Gastrocnemius medialis (tissue), 4 donors: ENCODE measurements around the gene LRFN5. TPM values are rescaled to one million over a fixed set of nuclear protein-coding genes. Genes with fewer than 3 reads are reported as not detected.
"Not testable (repeated sequence)": the region's sequence is repeated elsewhere in the genome, so short reads cannot be mapped to it uniquely, and the experiment has no call there.

Experiments
- ATAC-seq, 2 donors: fragments of 150-250 bp; one replicate each; pipeline ENCODE4 v1.9.1; 2016
- DNase-seq, 2 donors: peaks; one replicate each; pipeline ENCODE4 v3.0.0-alpha.2; 2019
- H3K27ac ChIP-seq, 4 donors: fragments of 200-600 bp; sonication (generic); 1 replicate in 1 of 4; 2 replicates in 3 of 4; pipeline ENCODE4 v1.5.1; 2016 to 2018; ENCODE audit warnings: mild to moderate bottlenecking in 2 of 4, moderate library complexity in 1 of 4
- H3K27me3 ChIP-seq, 3 donors: fragments of 200-600 bp; sonication (generic) in 2 of 3; 1 replicate in 1 of 3; 2 replicates in 2 of 3; pipeline versions ENCODE4 v1.5.1 to v1.6.0; 2016 to 2019; ENCODE audit warnings: mild to moderate bottlenecking in 1 of 3, moderate library complexity in 1 of 3
- H3K36me3 ChIP-seq, 2 donors: fragments of 200-600 bp; sonication (generic) in 1 of 2; one replicate each; pipeline ENCODE4 v1.5.1; 2017 to 2018
- H3K4me1 ChIP-seq, 2 donors: fragments of 200-600 bp; sonication (generic) in 1 of 2; one replicate each; pipeline ENCODE4 v1.5.1; 2016 to 2017; ENCODE audit warnings: mild to moderate bottlenecking in 2 of 2
- H3K4me3 ChIP-seq, 4 donors: fragments of 200-600 bp; sonication (generic) in 3 of 4; 1 replicate in 1 of 4; 2 replicates in 3 of 4; pipeline ENCODE4 v1.5.1; 2016 to 2019; ENCODE audit warnings: mild to moderate bottlenecking in 2 of 4
- H3K9me3 ChIP-seq, 3 donors: fragments of 200-600 bp; sonication (generic) in 2 of 3; 1 replicate in 1 of 3; 2 replicates in 2 of 3; pipeline ENCODE4 v1.5.1; 2016 to 2019
- CTCF ChIP-seq, 5 experiments: fragments of 450-650 bp in 3 of 5; fragments of 200-600 bp in 2 of 5; sonication (generic) in 2 of 5; IDR thresholded peaks in 4 of 5; conservative IDR thresholded peaks in 1 of 5; 1 replicate in 4 of 5; 2 replicates in 1 of 5; pipeline ENCODE4 v1.5.1; 2016 to 2019; ENCODE audit warnings: antibody characterized with exemption in 5 of 5, mild to moderate bottlenecking in 3 of 5, moderate library complexity in 3 of 5
- POLR2A ChIP-seq, 2 donors: fragments of 450-650 bp; IDR thresholded peaks; one replicate each; pipeline ENCODE4 v1.6.1; 2017; ENCODE audit warnings: antibody characterized with exemption in 2 of 2, mild to moderate bottlenecking in 2 of 2, moderate library complexity in 2 of 2
- in situ Hi-C, 4 donors: fragments of 200-750 bp; cut with MboI; loops; one replicate each; pipeline versions ENCODE4 v1.15.0 to v1.8.0; 2017; ENCODE audit warnings: low sequenced_read_pairs in 4 of 4
- intact Hi-C: fragments of 100-400 bp; cut with DNase I; formaldehyde crosslinking; loops from one replicate; pipeline ENCODE4 v1.15.1; 2023; ENCODE audit warnings: low total_unique reads
- total RNA-seq, 4 donors: library from RNA; depleted of rRNA; stranded (reverse); fragments of >200 nt; gene quantifications; one replicate each; pipeline versions ENCODE4 v1.1.0 to v1.2.3, GENCODE V29; 2016

The LRFN5 gene
- total RNA-seq, 4 donors from 2014 or later = 0.22 to 0.51 (median 0.33) TPM; not detected in 1

GRCh38 chr14:41891624-41892023, 284.9 kb downstream of the LRFN5 start:
- Histone ChIP-seq H3K36me3 (no peaks in the 10 kb centered on the region), H3K4me1 (no peaks in the 10 kb centered on the region), H3K27ac (no peak overlapping the region), H3K27me3 (no peaks in the 10 kb centered on the region), H3K9me3 (no peaks in the 10 kb centered on the region), H3K4me3 (no peak overlapping the region)
- ATAC-seq (no peak), DNase-seq (no peak)
- no peak for TF ChIP-seq CTCF (IDR thresholded peaks at IDR 0.05 in 4 of 5, conservative IDR thresholded peaks at IDR 0.05 in 1 of 5)
- TF ChIP-seq POLR2A (IDR thresholded peaks at IDR 0.05) = no peak
- intact Hi-C loops (no loop called here), in situ Hi-C loops (no loop called here)

- no peak for ATAC-seq
- Histone ChIP-seq H3K4me3 (no peak overlapping the region), H3K27ac (no peak overlapping the region), H3K27me3 (no peaks in the 10 kb centered on the region), H3K4me1 (no peaks in the 10 kb centered on the region), H3K36me3 (no peaks in the 10 kb centered on the region), H3K9me3 (no peaks in the 10 kb centered on the region)
- in situ Hi-C loops (no loop called here), intact Hi-C loops (no loop called here)
- no peak for DNase-seq
- TF ChIP-seq POLR2A (IDR thresholded peaks at IDR 0.05) (no peak), CTCF (IDR thresholded peaks at IDR 0.05 in 4 of 5, conservative IDR thresholded peaks at IDR 0.05 in 1 of 5) (no peak)
These were observed 292.7 kb downstream of the LRFN5 start for GRCh38 chr14:41899416-41899815.

- Histone ChIP-seq H3K9me3 (no peaks in the 10 kb centered on the region), H3K4me3 (no peak overlapping the region), H3K36me3 (no peaks in the 10 kb centered on the region), H3K27me3 (no peaks in the 10 kb centered on the region), H3K27ac (no peak overlapping the region), H3K4me1 (no peaks in the 10 kb centered on the region)
- in situ Hi-C loops (no loop called here), intact Hi-C loops (no loop called here)
- ATAC-seq (no peak), DNase-seq (no peak)
- no peak for TF ChIP-seq POLR2A (IDR thresholded peaks at IDR 0.05)
- TF ChIP-seq CTCF (IDR thresholded peaks at IDR 0.05 in 4 of 5, conservative IDR thresholded peaks at IDR 0.05 in 1 of 5) = no peak
These were observed 294.0 kb downstream of the LRFN5 start for GRCh38 chr14:41900644-41901043.

- H3K27me3 ChIP-seq = no peaks in the 10 kb centered on the region
- no peak overlapping the region for H3K27ac ChIP-seq
- H3K9me3 ChIP-seq = no peaks in the 10 kb centered on the region
- ATAC-seq = no peak
- no peak for DNase-seq
- intact Hi-C loops (no loop called here), in situ Hi-C loops (no loop called here)
- no peaks in the 10 kb centered on the region for H3K36me3 ChIP-seq
- H3K4me1 ChIP-seq = no peaks in the 10 kb centered on the region
- H3K4me3 ChIP-seq = no peak overlapping the region
- TF ChIP-seq POLR2A (IDR thresholded peaks at IDR 0.05) (no peak), CTCF (IDR thresholded peaks at IDR 0.05 in 4 of 5, conservative IDR thresholded peaks at IDR 0.05 in 1 of 5) (no peak)
These were observed 294.4 kb downstream of the LRFN5 start for GRCh38 chr14:41901089-41901488.

GRCh38 chr14:41905394-41905964, 298.8 kb downstream of the LRFN5 start:
- DNase-seq (no peak), ATAC-seq (no peak)
- TF ChIP-seq CTCF (IDR thresholded peaks at IDR 0.05 in 4 of 5, conservative IDR thresholded peaks at IDR 0.05 in 1 of 5) (no peak), POLR2A (IDR thresholded peaks at IDR 0.05) (no peak)
- no peak overlapping the region for H3K4me3 ChIP-seq
- in situ Hi-C loops (no loop called here), intact Hi-C loops (no loop called here)
- no peaks in the 10 kb centered on the region for H3K4me1 ChIP-seq
- no peaks in the 10 kb centered on the region for H3K36me3 ChIP-seq
- H3K27ac ChIP-seq = no peak overlapping the region
- no peaks in the 10 kb centered on the region for H3K9me3 ChIP-seq
- no peaks in the 10 kb centered on the region for H3K27me3 ChIP-seq

GRCh38 chr14:41911155-41911554, 304.5 kb downstream of the LRFN5 start:
- H3K27me3 ChIP-seq, H3K4me1 ChIP-seq, H3K4me3 ChIP-seq, H3K36me3 ChIP-seq, in situ Hi-C loops, DNase-seq, H3K27ac ChIP-seq, H3K9me3 ChIP-seq, intact Hi-C loops, ATAC-seq: not testable (repeated sequence)
